Liver (tissue), 3 donors: ENCODE results near the gene CA9.

ENCODE experiments used
- CTCF ChIP-seq: fragments of 150-350 bp; IDR thresholded peaks from 2 replicates; pipeline ENCODE4 v1.5.1; 2017; ENCODE audit warnings: improper control_type of control experiment, low read depth, low read length; ENCODE audit not compliant: missing input control
- EGR1 ChIP-seq, 2 donors: IDR thresholded peaks; 2 replicates each; pipeline ENCODE4 v1.6.1; 2016 to 2018; ENCODE audit warnings: antibody characterized with exemption in 2 of 2, low read depth in 2 of 2
- GABPA ChIP-seq, 2 donors: IDR thresholded peaks in 1 of 2; conservative IDR thresholded peaks in 1 of 2; 2 replicates each; pipeline ENCODE4 v1.6.1; 2016; ENCODE audit warnings: antibody characterized with exemption in 2 of 2, mild to moderate bottlenecking in 1 of 2, moderate library complexity in 1 of 2
- MAX ChIP-seq: IDR thresholded peaks from 2 replicates; pipeline ENCODE4 v1.6.1; 2016; ENCODE audit warnings: antibody characterized with exemption
- NR2F2 ChIP-seq: IDR thresholded peaks from 2 replicates; pipeline ENCODE4 v1.6.1; 2016; ENCODE audit warnings: antibody characterized with exemption
- RAD21 ChIP-seq, 2 donors: IDR thresholded peaks; 2 replicates each; pipeline ENCODE4 v1.6.1; 2016; ENCODE audit warnings: antibody characterized with exemption in 2 of 2, mild to moderate bottlenecking in 2 of 2
- REST ChIP-seq: IDR thresholded peaks from 2 replicates; pipeline ENCODE4 v1.6.1; 2016; ENCODE audit warnings: antibody characterized with exemption, mild to moderate bottlenecking
- RXRA ChIP-seq, 2 donors: IDR thresholded peaks; 2 replicates each; pipeline ENCODE4 v1.6.1; 2017 to 2018; ENCODE audit warnings: antibody characterized with exemption in 2 of 2, mild to moderate bottlenecking in 1 of 2
- TAF1 ChIP-seq: conservative IDR thresholded peaks from 2 replicates; pipeline ENCODE4 v1.6.1; 2016; ENCODE audit warnings: antibody characterized with exemption, mild to moderate bottlenecking
- donor health status: healthy.
- donor health status: healthy.

- TF ChIP-seq CTCF (no peak), RAD21 (IDR thresholded peaks at IDR 0.05) (no peak), MAX (no peak), RXRA (IDR thresholded peaks at IDR 0.05) (no peak), EGR1 (IDR thresholded peaks at IDR 0.05; ENCODE audit: low read depth in 2 of 2) (no peak), GABPA (IDR thresholded peaks at IDR 0.05 in 1 of 2, conservative IDR thresholded peaks at IDR 0.05 in 1 of 2) (no peak), NR2F2 (no peak), TAF1 (no peak), REST (no peak)
Measured at GRCh38 chr9:35708146-35708545, 34.4 kb downstream of the CA9 start.
